Panc1 (cell line): ENCODE results near the gene PTTG1IP. TPM values are rescaled to one million over a fixed set of nuclear protein-coding genes. Genes with fewer than 3 reads are reported as not detected.

Source experiments
- ATAC-seq: fragments of 200-7000 bp; cut with Tn5 transposase; 2 replicates; pipeline ENCODE4 v1.9.1; 2020; ENCODE audit warnings: mild to moderate bottlenecking, moderate library complexity
- BruUV-seq: library from RNA; stranded (reverse); fragments of 400-500 nt; replicated peaks from 2 replicates; lab custom pipeline; 2021; lab: Mats Ljungman, UMichigan
- CTCF ChIA-PET: fragments of 300-600 bp; sonication (Branson Sonifier 250); formaldehyde crosslinking; loops from one replicate; lab custom pipeline; 2022; ENCODE audit warnings: antibody characterized with exemption; lab: Charles Lee
- POLR2A ChIA-PET: fragments of 300-600 bp; sonication (Branson Sonifier 250); formaldehyde crosslinking; loops from one replicate; lab custom pipeline; 2022; ENCODE audit warnings: antibody characterized with exemption; lab: Charles Lee
- DNase-seq: peaks from one replicate; pipeline ENCODE4 v3.0.0-alpha.2; 2010; ENCODE audit warnings: low read depth, low spot score
- H3K27ac ChIP-seq: 2 replicates; pipeline ENCODE4 v1.5.1; 2011; ENCODE audit warnings: mild to moderate bottlenecking, low read length, inconsistent platforms
- H3K27me3 ChIP-seq: fragments of 200-500 bp; sonication (Bioruptor generic); 2 replicates; pipeline ENCODE4 v1.6.0; 2014; ENCODE audit warnings: low read length, inconsistent platforms; ENCODE audit not compliant: control insufficient read depth, insufficient read depth
- H3K36me3 ChIP-seq: fragments of 200-500 bp; sonication (Bioruptor generic); 2 replicates; pipeline ENCODE4 v1.5.1; 2014; ENCODE audit warnings: inconsistent platforms, mild to moderate bottlenecking, low read length, moderate library complexity; ENCODE audit not compliant: control insufficient read depth, insufficient read depth
- H3K4me1 ChIP-seq: 2 replicates; pipeline ENCODE4 v1.5.1; 2011; ENCODE audit warnings: inconsistent platforms, mild to moderate bottlenecking, low read length, moderate library complexity; ENCODE audit not compliant: control insufficient read depth, insufficient read depth
- H3K4me3 ChIP-seq, 2 experiments: 2 replicates each; pipeline ENCODE4 v1.5.1; 2011 to 2012; ENCODE audit warnings: low read depth in 2 of 2, low read length in 2 of 2, mild to moderate bottlenecking in 2 of 2, inconsistent platforms in 1 of 2, moderate library complexity in 1 of 2
- H3K9me3 ChIP-seq: fragments of 200-500 bp; sonication (Bioruptor generic); 2 replicates; pipeline ENCODE4 v1.5.1; 2014; ENCODE audit warnings: low read depth, mild to moderate bottlenecking, inconsistent platforms, low read length, moderate library complexity; ENCODE audit not compliant: control insufficient read depth, insufficient read depth
- POLR2AphosphoS5 ChIP-seq: IDR thresholded peaks from 2 replicates; pipeline ENCODE4 v1.6.1; 2012; ENCODE audit warnings: mild to moderate bottlenecking, low read depth, low read length, moderate library complexity
- REST ChIP-seq, 2 experiments: IDR thresholded peaks; 2 replicates each; pipeline ENCODE4 v1.6.1; 2011 to 2012; ENCODE audit warnings: low read depth in 2 of 2, control low read depth in 1 of 2, low read length in 1 of 2, mild to moderate bottlenecking in 1 of 2, moderate library complexity in 1 of 2; ENCODE audit not compliant: insufficient read depth in 1 of 2
- SIN3A ChIP-seq: IDR thresholded peaks from 2 replicates; pipeline ENCODE4 v1.6.1; 2012; ENCODE audit warnings: low read depth, mild to moderate bottlenecking, low read length, moderate library complexity, borderline replicate concordance; ENCODE audit not compliant: insufficient read depth
- TCF7L2 ChIP-seq: IDR thresholded peaks from 2 replicates; pipeline ENCODE4 v1.6.1; 2011; ENCODE audit warnings: mild to moderate bottlenecking, low read depth, low read length, inconsistent platforms
- in situ Hi-C: cut with HindIII; loops from 2 replicates; pipeline ENCODE4 v1.10.0; 2016; ENCODE audit warnings: low sequenced_read_pairs, low pct_unique_long_range_greater_than_20kb
- intact Hi-C: fragments of 100-400 bp; cut with micrococcal nuclease; formaldehyde crosslinking; loops from one replicate; pipeline ENCODE4 v1.10.0; 2022; ENCODE audit not compliant: unreplicated experiment
- total RNA-seq: library from RNA; stranded (reverse); gene quantifications from one replicate; pipeline ENCODE4 v1.2.1, GENCODE V29; 2021; ENCODE audit not compliant: unreplicated experiment
- TF ChIP-seq, protein P1 (sequence below): fragments of 450-650 bp; IDR thresholded peaks from 2 replicates; pipeline ENCODE4 v1.5.1; 2017; ENCODE audit warnings: mild to moderate bottlenecking

Gene PTTG1IP
- total RNA-seq, 1 experiment from 2014 or later, result 226 TPM

- Histone ChIP-seq H3K27me3 (no peaks in the 10 kb centered on the region), H3K4me3 (no peak overlapping the region), H3K4me1 (peaks cover 18% of the 10 kb centered on the region), H3K27ac (no peak overlapping the region), H3K9me3 (no peaks in the 10 kb centered on the region), H3K36me3 (no peaks in the 10 kb centered on the region)
- intact Hi-C loops (no loop called here), in situ Hi-C loops (no loop called here)
- CTCF ChIA-PET, result no interaction called here
- TF ChIP-seq TCF7L2, result no peak
- DNase-seq (no peak), ATAC-seq (no peak)
- BruUV-seq, result no TSS peak
- POLR2A ChIA-PET, result no interaction called here
These were observed 34.7 kb upstream of the PTTG1IP start for GRCh38 chr21:44907966-44908895.

GRCh38 chr21:44907225-44907965, 33.9 kb upstream of the PTTG1IP start:
- CTCF ChIA-PET, result interaction anchor here (0.6 kb wide), 1 partner anchor 12 kb away, joined by 3 read pairs; no protein-coding TSS in a partner anchor
- Histone ChIP-seq H3K27ac (no peak overlapping the region), H3K9me3 (no peaks in the 10 kb centered on the region), H3K4me3 (no peak overlapping the region), H3K4me1 (peaks cover 14% of the 10 kb centered on the region), H3K27me3 (no peaks in the 10 kb centered on the region), H3K36me3 (no peaks in the 10 kb centered on the region)
- DNase-seq (no peak), ATAC-seq (no peak)
- TF ChIP-seq REST (IDR thresholded peaks at IDR 0.05; ENCODE audit: insufficient read depth in 1 of 2, low read depth in 2 of 2, low read length in 1 of 2) (no peak), POLR2AphosphoS5 (no peak), TCF7L2 (no peak), SIN3A (no peak)
- TF ChIP-seq, protein P1, sequence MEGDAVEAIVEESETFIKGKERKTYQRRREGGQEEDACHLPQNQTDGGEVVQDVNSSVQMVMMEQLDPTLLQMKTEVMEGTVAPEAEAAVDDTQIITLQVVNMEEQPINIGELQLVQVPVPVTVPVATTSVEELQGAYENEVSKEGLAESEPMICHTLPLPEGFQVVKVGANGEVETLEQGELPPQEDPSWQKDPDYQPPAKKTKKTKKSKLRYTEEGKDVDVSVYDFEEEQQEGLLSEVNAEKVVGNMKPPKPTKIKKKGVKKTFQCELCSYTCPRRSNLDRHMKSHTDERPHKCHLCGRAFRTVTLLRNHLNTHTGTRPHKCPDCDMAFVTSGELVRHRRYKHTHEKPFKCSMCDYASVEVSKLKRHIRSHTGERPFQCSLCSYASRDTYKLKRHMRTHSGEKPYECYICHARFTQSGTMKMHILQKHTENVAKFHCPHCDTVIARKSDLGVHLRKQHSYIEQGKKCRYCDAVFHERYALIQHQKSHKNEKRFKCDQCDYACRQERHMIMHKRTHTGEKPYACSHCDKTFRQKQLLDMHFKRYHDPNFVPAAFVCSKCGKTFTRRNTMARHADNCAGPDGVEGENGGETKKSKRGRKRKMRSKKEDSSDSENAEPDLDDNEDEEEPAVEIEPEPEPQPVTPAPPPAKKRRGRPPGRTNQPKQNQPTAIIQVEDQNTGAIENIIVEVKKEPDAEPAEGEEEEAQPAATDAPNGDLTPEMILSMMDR, result no peak
- no TSS peak for BruUV-seq
- in situ Hi-C loops, result no loop called here
- POLR2A ChIA-PET, result no interaction called here
- intact Hi-C loops, result no loop called here
